MCF 10A (cell line): ENCODE measurements around the gene COL16A1. TPM values are rescaled to one million over a fixed set of nuclear protein-coding genes. Genes with fewer than 3 reads are reported as not detected.

ENCODE experiments used
- BruUV-seq: library from RNA; stranded (reverse); fragments of 400-500 nt; replicated peaks from 2 replicates; lab custom pipeline; 2021; lab: Mats Ljungman, UMichigan
- CTCF ChIA-PET: fragments of 300-600 bp; sonication (Branson Sonifier 250); formaldehyde crosslinking; extraction: SDS; loops from one replicate; lab custom pipeline; 2021; ENCODE audit warnings: antibody characterized with exemption, inconsistent platforms; lab: Yijun Ruan, JAX
- POLR2A ChIA-PET: fragments of 300-600, 350-650 bp; sonication (Branson Sonifier 250); formaldehyde crosslinking; extraction: SDS; loops from one replicate; lab custom pipeline; 2020; ENCODE audit warnings: antibody characterized with exemption, inconsistent platforms; lab: Yijun Ruan, JAX
- DNase-seq: peaks from one replicate; pipeline ENCODE4 v3.0.0-alpha.2; 2018; ENCODE audit not compliant: unreplicated experiment
- H3K27ac Mint-ChIP-seq: one replicate; pipeline ENCODE4 v1.8.0; 2022; ENCODE audit warnings: mild to moderate bottlenecking, low read depth, mixed read lengths; ENCODE audit not compliant: unreplicated experiment
- H3K27me3 Mint-ChIP-seq: one replicate; pipeline ENCODE4 v1.8.0; 2022; ENCODE audit warnings: mixed read lengths; ENCODE audit not compliant: insufficient read depth, unreplicated experiment
- H3K36me3 Mint-ChIP-seq: one replicate; pipeline ENCODE4 v1.8.0; 2022; ENCODE audit warnings: mild to moderate bottlenecking, moderate library complexity, mixed read lengths; ENCODE audit not compliant: insufficient read depth, unreplicated experiment
- H3K4me1 Mint-ChIP-seq: one replicate; pipeline ENCODE4 v1.8.0; 2022; ENCODE audit warnings: mixed read lengths; ENCODE audit not compliant: insufficient read depth, unreplicated experiment
- H3K4me3 Mint-ChIP-seq: one replicate; pipeline ENCODE4 v1.8.0; 2022; ENCODE audit warnings: mild to moderate bottlenecking, moderate library complexity, mixed read lengths; ENCODE audit not compliant: unreplicated experiment
- H3K9me3 Mint-ChIP-seq: one replicate; pipeline ENCODE4 v1.8.0; 2022; ENCODE audit warnings: mixed read lengths; ENCODE audit not compliant: unreplicated experiment
- intact Hi-C: fragments of 100-400 bp; cut with micrococcal nuclease; formaldehyde crosslinking; loops from 2 replicates; pipeline ENCODE4 v1.14.1; 2022
- total RNA-seq: library from RNA; stranded (reverse); gene quantifications from 2 replicates; pipeline ENCODE4 v1.2.3, GENCODE V29; 2022
- TF ChIP-seq, protein P1 (sequence below): fragments of 200-600 bp; IDR thresholded peaks from one replicate; pipeline ENCODE4 v1.8.0; 2022; ENCODE audit warnings: antibody characterized with exemption, mild to moderate bottlenecking; ENCODE audit not compliant: unreplicated experiment

COL16A1 gene
- total RNA-seq, 1 experiment from 2014 or later, result 42.1 TPM

DNA sequence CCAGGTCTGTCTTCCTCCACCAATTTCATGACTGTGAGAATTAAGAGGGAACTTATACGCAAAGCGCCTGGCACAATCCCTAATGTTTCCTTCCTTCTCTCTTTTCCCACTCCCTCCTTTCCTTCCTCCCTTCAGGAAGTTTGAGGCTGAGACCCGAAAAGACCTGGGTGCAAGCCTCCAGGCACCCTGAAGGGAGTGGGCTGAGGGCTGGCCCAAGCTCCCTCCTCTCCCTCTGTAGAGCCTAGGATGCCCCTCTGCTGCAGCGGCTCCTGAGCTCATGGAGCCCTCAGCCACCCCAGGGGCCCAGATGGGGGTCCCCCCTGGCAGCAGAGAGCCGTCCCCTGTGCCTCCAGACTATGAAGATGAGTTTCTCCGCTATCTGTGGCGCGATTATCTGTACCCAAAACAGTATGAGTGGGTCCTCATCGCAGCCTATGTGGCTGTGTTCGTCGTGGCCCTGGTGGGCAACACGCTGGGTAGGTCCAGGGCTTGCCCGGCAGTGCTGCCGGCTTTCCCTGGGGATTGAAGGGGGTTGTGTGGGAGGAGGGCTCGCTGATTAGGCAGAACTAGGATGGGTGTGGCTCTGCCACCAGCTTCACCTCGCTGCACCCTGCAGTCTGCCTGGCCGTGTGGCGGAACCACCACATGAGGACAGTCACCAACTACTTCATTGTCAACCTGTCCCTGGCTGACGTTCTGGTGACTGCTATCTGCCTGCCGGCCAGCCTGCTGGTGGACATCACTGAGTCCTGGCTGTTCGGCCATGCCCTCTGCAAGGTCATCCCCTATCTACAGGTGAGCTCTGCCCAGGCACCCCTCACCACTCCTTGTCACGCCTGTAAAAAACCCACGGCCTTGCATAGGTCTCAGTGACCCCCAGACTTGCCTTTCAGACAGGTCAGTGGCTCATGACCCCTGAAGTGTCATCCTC, 84.6 kb downstream of the COL16A1 start:
- BruUV-seq, result no TSS peak
- intact Hi-C loops, result no loop called here
- no peak for DNase-seq
- Mint-ChIP-seq H3K9me3 (no peaks in the 10 kb centered on the region), H3K36me3 (no peaks in the 10 kb centered on the region), H3K4me1 (no peaks in the 10 kb centered on the region), H3K27ac (no peak overlapping the region), H3K27me3 (peaks cover 29% of the 10 kb centered on the region), H3K4me3 (no peak overlapping the region)
- TF ChIP-seq, protein P1, sequence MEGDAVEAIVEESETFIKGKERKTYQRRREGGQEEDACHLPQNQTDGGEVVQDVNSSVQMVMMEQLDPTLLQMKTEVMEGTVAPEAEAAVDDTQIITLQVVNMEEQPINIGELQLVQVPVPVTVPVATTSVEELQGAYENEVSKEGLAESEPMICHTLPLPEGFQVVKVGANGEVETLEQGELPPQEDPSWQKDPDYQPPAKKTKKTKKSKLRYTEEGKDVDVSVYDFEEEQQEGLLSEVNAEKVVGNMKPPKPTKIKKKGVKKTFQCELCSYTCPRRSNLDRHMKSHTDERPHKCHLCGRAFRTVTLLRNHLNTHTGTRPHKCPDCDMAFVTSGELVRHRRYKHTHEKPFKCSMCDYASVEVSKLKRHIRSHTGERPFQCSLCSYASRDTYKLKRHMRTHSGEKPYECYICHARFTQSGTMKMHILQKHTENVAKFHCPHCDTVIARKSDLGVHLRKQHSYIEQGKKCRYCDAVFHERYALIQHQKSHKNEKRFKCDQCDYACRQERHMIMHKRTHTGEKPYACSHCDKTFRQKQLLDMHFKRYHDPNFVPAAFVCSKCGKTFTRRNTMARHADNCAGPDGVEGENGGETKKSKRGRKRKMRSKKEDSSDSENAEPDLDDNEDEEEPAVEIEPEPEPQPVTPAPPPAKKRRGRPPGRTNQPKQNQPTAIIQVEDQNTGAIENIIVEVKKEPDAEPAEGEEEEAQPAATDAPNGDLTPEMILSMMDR, result no peak
- ChIA-PET CTCF (interaction anchor here (0.5 to 1.8 kb wide), 22 partner anchors 8 to 790 kb away, joined by 3 to 9 read pairs (median 4); partner anchors contain the start of gene PEF1), POLR2A (interaction anchor here (1.3 to 2.3 kb wide), 4 partner anchors 9 to 170 kb away, joined by 4 to 11 read pairs (median 6); no protein-coding TSS in a partner anchor)

DNA sequence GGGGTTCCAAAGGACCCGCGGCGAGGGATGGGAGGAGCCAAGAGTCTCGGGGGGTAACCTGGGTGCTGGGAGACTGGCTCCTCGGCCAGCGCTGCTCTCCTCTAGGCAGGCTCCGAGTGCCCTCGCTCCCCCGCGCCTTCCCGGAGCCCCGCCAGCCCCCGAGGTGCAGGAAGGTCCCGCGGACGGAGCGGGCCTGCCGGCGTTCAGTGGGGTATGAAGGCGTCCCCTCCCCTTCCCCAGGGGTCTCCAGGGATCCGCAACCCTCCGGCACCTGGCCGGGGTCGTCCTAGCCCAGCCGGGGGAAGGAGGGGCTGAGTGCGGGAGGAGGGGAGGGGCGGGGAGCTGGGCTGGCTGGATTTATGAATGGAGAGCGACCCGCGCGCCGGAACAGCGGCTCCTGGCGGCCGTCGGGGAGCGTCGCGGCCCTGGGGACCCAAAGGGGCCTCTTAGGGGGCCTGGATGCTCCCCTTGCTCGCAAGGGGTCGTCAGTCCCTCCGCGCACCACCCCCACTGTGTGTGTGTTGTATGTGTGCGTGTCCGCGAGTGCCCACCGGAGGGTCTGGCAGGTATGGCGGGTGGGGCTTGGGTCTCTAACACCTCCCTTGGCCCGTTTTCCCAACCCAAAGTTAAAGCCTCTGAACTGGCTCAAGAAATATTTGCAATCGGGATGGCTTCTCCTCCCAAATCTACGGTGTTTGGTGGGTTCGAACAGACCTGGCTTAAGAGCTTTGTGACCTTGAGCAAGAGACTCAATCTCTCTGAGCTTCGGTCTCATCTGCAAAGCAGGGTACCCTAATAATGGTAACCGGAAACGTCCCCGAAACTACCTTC, 85.7 kb downstream of the COL16A1 start:
- no peak overlapping the region for H3K4me3 Mint-ChIP-seq
- intact Hi-C loops, result no loop called here
- TF ChIP-seq, protein P1, result peak; percentile 81
- no peaks in the 10 kb centered on the region for H3K4me1 Mint-ChIP-seq
- H3K36me3 Mint-ChIP-seq, result no peaks in the 10 kb centered on the region
- BruUV-seq, result no TSS peak
- H3K9me3 Mint-ChIP-seq, result no peaks in the 10 kb centered on the region
- peaks cover 29% of the 10 kb centered on the region for H3K27me3 Mint-ChIP-seq
- CTCF ChIA-PET, result interaction anchor here (0.5 to 1.8 kb wide), 22 partner anchors 9 to 789 kb away, joined by 3 to 9 read pairs (median 4); partner anchors contain the start of gene PEF1
- DNase-seq, result no peak
- H3K27ac Mint-ChIP-seq, result no peak overlapping the region
- POLR2A ChIA-PET, result interaction anchor here (1.3 to 2.3 kb wide), 3 partner anchors 10 to 171 kb away, joined by 4 to 11 read pairs (median 5); no protein-coding TSS in a partner anchor

DNA sequence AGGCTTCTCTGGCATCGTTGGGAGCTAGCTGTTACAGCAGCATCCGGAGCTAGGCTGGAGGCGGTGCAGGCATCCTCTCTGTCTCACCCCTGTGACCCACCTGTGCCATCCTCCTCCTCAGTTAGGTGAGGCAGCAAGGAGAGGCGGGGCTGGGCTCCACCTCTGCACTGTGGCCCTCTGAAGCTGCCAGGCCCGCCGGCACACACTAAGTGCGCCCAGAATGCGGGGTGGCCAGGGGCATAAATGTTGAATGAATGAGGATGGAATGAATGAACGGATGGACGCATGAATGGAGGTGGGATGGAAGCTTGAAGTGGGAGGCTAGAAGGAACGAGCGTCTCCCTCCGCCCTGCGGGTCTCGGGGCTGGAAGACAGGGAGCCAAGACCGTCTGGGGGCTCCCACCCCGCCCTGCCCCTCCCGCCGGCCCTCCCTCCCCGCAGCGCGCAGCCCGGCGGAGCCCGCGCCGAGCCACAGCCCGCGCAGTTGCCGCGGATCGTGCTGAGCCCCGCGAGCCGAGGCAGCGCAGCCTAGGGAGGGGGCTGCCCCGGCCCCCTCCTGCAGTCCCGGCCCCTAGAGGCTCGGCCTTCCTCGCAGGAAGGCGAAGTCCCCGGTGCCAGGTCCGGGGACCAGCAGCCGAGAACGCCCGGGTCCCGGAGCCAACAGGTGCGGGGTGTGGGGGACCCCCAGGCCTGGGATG, 86.5 kb downstream of the COL16A1 start, which contains the start of gene HCRTR1:
HCRTR1 (plus strand) TSS at position 472 of the 698 bp plus-strand sequence. CDS start 1,504 bp downstream, outside the sequence.
- ChIA-PET POLR2A (interaction anchor here (1.3 to 1.4 kb wide), 2 partner anchors 21 to 172 kb away, joined by 4 to 5 read pairs; no protein-coding TSS in a partner anchor), CTCF (interaction anchor here (0.7 to 1.8 kb wide), 5 partner anchors 10 to 432 kb away, joined by 3 to 9 read pairs (median 6); no protein-coding TSS in a partner anchor)
- TF ChIP-seq, protein P1, result no peak
- H3K27me3 Mint-ChIP-seq, result peaks cover 29% of the 10 kb centered on the region
- intact Hi-C loops, result no loop called here
- H3K27ac Mint-ChIP-seq, result no peak within 1 kb of the TSS
- DNase-seq, result no peak
- peak within 1 kb of the TSS; percentile 66 for H3K4me3 Mint-ChIP-seq
- H3K9me3 Mint-ChIP-seq, result no peaks in the 10 kb centered on the region
- no TSS peak for BruUV-seq
- no peaks in the 10 kb centered on the region for H3K4me1 Mint-ChIP-seq
- no peaks in the 10 kb centered on the region for H3K36me3 Mint-ChIP-seq
